ENCODE data around the gene TAF10. TPM values are rescaled to one million over a fixed set of nuclear protein-coding genes. Genes with fewer than 3 reads are reported as not detected.

TAF10 gene
- total RNA-seq, 1 donor from 2014 or later, result 80.9 TPM

DNA sequence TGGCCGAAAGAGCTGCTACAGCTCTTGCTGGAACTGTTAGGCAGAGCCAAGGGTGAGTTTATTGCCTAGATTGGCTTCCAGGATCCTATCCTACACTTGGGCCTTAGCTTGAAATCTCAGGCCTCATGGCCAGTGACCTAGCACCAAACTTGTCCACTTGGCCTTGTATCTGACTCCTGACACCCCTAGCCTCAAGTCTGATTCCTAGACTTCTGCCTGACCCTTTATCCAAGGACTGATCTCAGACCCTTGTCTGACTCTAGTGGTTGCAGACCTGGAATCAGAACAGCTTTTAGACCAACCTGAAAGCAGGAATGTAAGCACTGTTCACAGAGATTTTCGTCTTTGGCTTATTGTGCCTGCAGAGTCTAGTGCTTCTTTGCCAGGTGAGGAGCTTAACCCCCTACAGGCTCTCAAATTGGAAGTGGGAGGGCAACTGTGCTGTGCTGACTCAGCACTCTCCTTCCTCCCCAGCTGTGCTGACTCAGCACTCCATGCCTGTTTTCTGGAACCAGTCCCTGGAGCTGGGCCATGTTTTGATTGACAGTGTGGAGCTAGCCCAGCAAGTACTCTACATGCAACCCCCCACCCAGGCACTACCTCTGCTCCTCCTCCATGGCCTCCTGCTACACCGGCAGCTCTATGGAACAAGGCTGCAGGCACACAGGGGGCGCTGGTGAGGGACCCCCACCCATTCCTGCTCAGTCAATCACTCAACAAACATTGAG lies 43.7 kb downstream of the TAF10 start:
- Mint-ChIP-seq H3K36me3 (ENCODE audit: low read depth) (peaks cover 7% of the 10 kb centered on the region), H3K27me3 (ENCODE audit: low read depth) (no peaks in the 10 kb centered on the region), H3K4me1 (ENCODE audit: low read depth) (peaks cover 22% of the 10 kb centered on the region), H3K27ac (ENCODE audit: unreplicated experiment) (no peak overlapping the region), H3K9me3 (ENCODE audit: low read depth) (no peaks in the 10 kb centered on the region), H3K4me3 (ENCODE audit: unreplicated experiment) (no peak overlapping the region)
- TF ChIP-seq CTCF (IDR thresholded peaks at IDR 0.05), result peak; percentile 29
- no peak for DNase-seq (ENCODE audit: low spot score)

GRCh38 chr11:6567371-6567745 lies 44.7 kb downstream of the TAF10 start:
- no peak for TF ChIP-seq CTCF (IDR thresholded peaks at IDR 0.05)
- peaks cover 6% of the 10 kb centered on the region for H3K36me3 Mint-ChIP-seq (ENCODE audit: low read depth)
- H3K27me3 Mint-ChIP-seq (ENCODE audit: low read depth), result no peaks in the 10 kb centered on the region
- no peak for DNase-seq (ENCODE audit: low spot score)
- H3K27ac Mint-ChIP-seq (ENCODE audit: unreplicated experiment), result no peak overlapping the region
- no peak overlapping the region for H3K4me3 Mint-ChIP-seq (ENCODE audit: unreplicated experiment)
- no peaks in the 10 kb centered on the region for H3K9me3 Mint-ChIP-seq (ENCODE audit: low read depth)
- H3K4me1 Mint-ChIP-seq (ENCODE audit: low read depth), result peaks cover 18% of the 10 kb centered on the region

DNA sequence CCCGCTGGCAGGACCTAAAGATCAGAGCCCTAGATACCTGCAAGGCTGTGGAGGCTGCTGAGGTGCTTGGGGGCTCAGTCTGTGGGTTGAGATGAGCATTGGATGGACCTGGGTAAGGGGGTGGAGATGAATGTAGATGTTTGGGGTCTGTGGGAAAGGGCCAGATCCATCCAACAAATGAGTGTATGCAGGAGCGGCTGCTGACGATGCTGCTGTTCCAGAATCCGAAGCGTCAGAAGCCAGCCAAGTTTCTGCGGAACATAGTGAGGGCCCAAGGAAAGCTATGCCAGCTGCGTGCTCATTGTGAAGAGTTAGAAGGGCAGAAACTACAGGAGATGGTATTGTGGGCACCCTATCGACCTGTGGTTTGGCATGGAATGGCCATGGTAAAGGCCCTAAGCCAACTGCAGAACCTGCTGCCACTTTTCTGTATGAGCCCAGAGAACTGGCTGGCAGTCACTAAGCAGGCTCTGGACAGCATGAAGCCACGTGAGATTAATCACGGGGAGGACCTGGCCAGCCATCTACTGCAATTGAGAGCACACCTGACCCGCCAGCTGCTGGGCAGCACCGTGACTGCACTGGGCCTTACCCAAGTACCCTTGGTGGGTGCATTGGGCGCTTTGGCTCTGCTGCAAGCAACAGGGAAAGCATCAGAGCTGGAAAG lies 45.2 kb downstream of the TAF10 start:
- H3K4me3 Mint-ChIP-seq (ENCODE audit: unreplicated experiment), result no peak overlapping the region
- no peak for DNase-seq (ENCODE audit: low spot score)
- H3K27ac Mint-ChIP-seq (ENCODE audit: unreplicated experiment), result no peak overlapping the region
- H3K4me1 Mint-ChIP-seq (ENCODE audit: low read depth), result peaks cover 13% of the 10 kb centered on the region
- TF ChIP-seq CTCF (IDR thresholded peaks at IDR 0.05), result no peak
- H3K36me3 Mint-ChIP-seq (ENCODE audit: low read depth), result peaks cover 8% of the 10 kb centered on the region
- no peaks in the 10 kb centered on the region for H3K27me3 Mint-ChIP-seq (ENCODE audit: low read depth)
- H3K9me3 Mint-ChIP-seq (ENCODE audit: low read depth), result no peaks in the 10 kb centered on the region

DNA sequence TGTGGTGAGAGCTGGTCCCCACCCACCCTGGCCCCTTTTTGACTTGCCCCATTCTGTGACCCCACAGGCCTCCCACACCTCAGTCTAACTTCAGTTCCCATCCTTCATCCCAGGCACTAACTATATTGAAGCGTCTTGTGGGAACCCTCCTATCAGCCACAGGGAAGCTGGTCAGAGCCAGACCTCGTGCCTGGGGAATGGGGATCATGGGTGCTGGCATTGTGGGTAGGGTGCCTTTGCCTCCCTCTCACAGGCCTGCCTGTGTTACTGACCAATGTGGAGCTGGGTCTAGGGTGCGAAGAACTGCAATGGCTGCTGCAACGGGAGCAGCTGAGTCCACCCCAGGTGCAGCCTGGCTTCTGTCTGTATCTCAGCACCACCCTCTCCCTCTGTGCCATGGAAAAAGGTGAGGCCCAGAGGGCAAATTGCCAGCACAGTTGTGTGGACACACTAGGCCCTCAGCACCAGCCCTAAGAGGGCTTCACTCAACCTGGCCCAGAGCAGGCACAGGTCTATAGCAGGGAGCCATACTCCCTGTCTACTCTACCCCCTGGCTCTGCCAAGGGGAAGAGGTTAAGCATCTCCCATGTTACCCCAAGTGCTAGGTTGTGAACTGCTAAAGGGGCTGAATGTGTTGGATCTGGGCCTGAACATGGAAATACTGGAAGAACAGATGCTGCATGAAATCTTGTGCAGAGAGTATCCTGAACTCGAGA lies 45.9 kb downstream of the TAF10 start:
- Mint-ChIP-seq H3K27ac (ENCODE audit: unreplicated experiment) (no peak overlapping the region), H3K4me1 (ENCODE audit: low read depth) (peaks cover 8% of the 10 kb centered on the region), H3K27me3 (ENCODE audit: low read depth) (no peaks in the 10 kb centered on the region), H3K9me3 (ENCODE audit: low read depth) (no peaks in the 10 kb centered on the region), H3K36me3 (ENCODE audit: low read depth) (peaks cover 11% of the 10 kb centered on the region), H3K4me3 (ENCODE audit: unreplicated experiment) (no peak overlapping the region)
- TF ChIP-seq CTCF (IDR thresholded peaks at IDR 0.05), result no peak
- no peak for DNase-seq (ENCODE audit: low spot score)

GRCh38 chr11:6565325-6565724 lies 46.7 kb downstream of the TAF10 start:
- Mint-ChIP-seq H3K4me3 (ENCODE audit: unreplicated experiment) (no peak overlapping the region), H3K36me3 (ENCODE audit: low read depth) (peaks cover 11% of the 10 kb centered on the region), H3K27me3 (ENCODE audit: low read depth) (no peaks in the 10 kb centered on the region), H3K4me1 (ENCODE audit: low read depth) (peaks cover 8% of the 10 kb centered on the region), H3K9me3 (ENCODE audit: low read depth) (no peaks in the 10 kb centered on the region), H3K27ac (ENCODE audit: unreplicated experiment) (no peak overlapping the region)
- DNase-seq (ENCODE audit: low spot score), result no peak
- no peak for TF ChIP-seq CTCF (IDR thresholded peaks at IDR 0.05)

Data from chondrocyte (in vitro differentiated cells).